OCI-LY3 (cell line): Measurements from ENCODE around the gene FECH.

Source experiments
- CTCF ChIP-seq: fragments of 200-600, 300-600 bp; sonication (generic); IDR thresholded peaks from 2 replicates; pipeline ENCODE4 v1.5.1; 2014; ENCODE audit warnings: antibody characterized with exemption, low read length, low read depth
- EZH2phosphoT487 ChIP-seq: fragments of 200-600 bp; shearing (Covaris generic); IDR thresholded peaks from 2 replicates; pipeline ENCODE4 v1.6.1; 2018; ENCODE audit warnings: antibody characterized with exemption, mixed run types, low read depth

GRCh38 chr18:57631697-57632096 lies 45.2 kb upstream of the FECH start:
- TF ChIP-seq CTCF, result no peak
- TF ChIP-seq EZH2phosphoT487, result no peak
